Calu3 (cell line): ENCODE measurements around the gene ATG7. TPM values are rescaled to one million over a fixed set of nuclear protein-coding genes. Genes with fewer than 3 reads are reported as not detected.

ENCODE experiments used
- BruUV-seq: library from RNA; stranded (reverse); fragments of 400-500 nt; replicated peaks from 2 replicates; lab custom pipeline; 2021; lab: Mats Ljungman, UMichigan
- CTCF ChIA-PET: fragments of 300-600 bp; sonication (Branson Sonifier 250); formaldehyde crosslinking; loops from one replicate; lab custom pipeline; 2022; ENCODE audit warnings: antibody characterized with exemption; lab: Charles Lee
- DNase-seq: peaks from one replicate; pipeline ENCODE4 v3.0.0; 2022
- H3K27ac Mint-ChIP-seq: one replicate; pipeline ENCODE4 v1.8.0; 2022; ENCODE audit warnings: mixed read lengths; ENCODE audit not compliant: unreplicated experiment
- H3K27me3 Mint-ChIP-seq: one replicate; pipeline ENCODE4 v1.8.0; 2022; ENCODE audit warnings: mixed read lengths; ENCODE audit not compliant: unreplicated experiment
- H3K36me3 Mint-ChIP-seq: one replicate; pipeline ENCODE4 v1.8.0; 2022; ENCODE audit warnings: mild to moderate bottlenecking, moderate library complexity, mixed read lengths; ENCODE audit not compliant: insufficient read depth, unreplicated experiment
- H3K4me1 Mint-ChIP-seq: one replicate; pipeline ENCODE4 v1.8.0; 2022; ENCODE audit warnings: mild to moderate bottlenecking, low read depth, mixed read lengths; ENCODE audit not compliant: unreplicated experiment
- H3K4me3 Mint-ChIP-seq: one replicate; pipeline ENCODE4 v1.8.0; 2022; ENCODE audit warnings: mild to moderate bottlenecking, low read depth, moderate library complexity, mixed read lengths; ENCODE audit not compliant: unreplicated experiment
- H3K9me3 Mint-ChIP-seq: one replicate; pipeline ENCODE4 v1.8.0; 2022; ENCODE audit warnings: low read depth, mixed read lengths; ENCODE audit not compliant: unreplicated experiment
- intact Hi-C: fragments of 100-400 bp; cut with micrococcal nuclease; formaldehyde crosslinking; loops from one replicate; pipeline ENCODE4 v1.10.0; 2022; ENCODE audit not compliant: unreplicated experiment
- total RNA-seq: library from RNA; stranded (reverse); gene quantifications from 2 replicates; pipeline ENCODE4 v1.2.3, GENCODE V29; 2022
- TF ChIP-seq, protein P1 (sequence below): fragments of 200-600 bp; IDR thresholded peaks from one replicate; pipeline ENCODE4 v1.8.0; 2022; ENCODE audit warnings: antibody characterized with exemption; ENCODE audit not compliant: unreplicated experiment

Gene ATG7
- total RNA-seq, 1 experiment from 2014 or later, result 37.3 TPM

DNA sequence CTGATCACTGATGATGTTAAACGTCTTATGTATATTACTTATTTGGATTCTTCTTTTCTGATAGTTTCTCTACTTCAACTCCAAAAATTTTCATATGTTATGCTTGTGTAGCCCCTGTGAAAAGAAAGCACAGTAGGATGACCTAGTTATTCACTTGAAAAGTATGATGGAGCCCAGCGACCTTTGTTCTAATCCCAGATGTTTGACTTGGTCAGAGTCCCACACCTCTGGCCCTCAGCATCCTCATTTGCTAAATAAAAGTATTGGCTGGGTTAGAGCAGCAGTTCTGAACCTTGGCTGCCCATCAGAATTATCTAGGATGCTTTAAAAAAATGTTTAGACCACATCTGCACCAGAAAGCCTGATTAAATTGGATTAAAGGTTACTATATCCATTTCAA lies 173.7 kb downstream of the ATG7 start:
- H3K4me3 Mint-ChIP-seq, result no peak overlapping the region
- TF ChIP-seq, protein P1, sequence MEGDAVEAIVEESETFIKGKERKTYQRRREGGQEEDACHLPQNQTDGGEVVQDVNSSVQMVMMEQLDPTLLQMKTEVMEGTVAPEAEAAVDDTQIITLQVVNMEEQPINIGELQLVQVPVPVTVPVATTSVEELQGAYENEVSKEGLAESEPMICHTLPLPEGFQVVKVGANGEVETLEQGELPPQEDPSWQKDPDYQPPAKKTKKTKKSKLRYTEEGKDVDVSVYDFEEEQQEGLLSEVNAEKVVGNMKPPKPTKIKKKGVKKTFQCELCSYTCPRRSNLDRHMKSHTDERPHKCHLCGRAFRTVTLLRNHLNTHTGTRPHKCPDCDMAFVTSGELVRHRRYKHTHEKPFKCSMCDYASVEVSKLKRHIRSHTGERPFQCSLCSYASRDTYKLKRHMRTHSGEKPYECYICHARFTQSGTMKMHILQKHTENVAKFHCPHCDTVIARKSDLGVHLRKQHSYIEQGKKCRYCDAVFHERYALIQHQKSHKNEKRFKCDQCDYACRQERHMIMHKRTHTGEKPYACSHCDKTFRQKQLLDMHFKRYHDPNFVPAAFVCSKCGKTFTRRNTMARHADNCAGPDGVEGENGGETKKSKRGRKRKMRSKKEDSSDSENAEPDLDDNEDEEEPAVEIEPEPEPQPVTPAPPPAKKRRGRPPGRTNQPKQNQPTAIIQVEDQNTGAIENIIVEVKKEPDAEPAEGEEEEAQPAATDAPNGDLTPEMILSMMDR, result no peak
- intact Hi-C loops, result no loop called here
- no TSS peak for BruUV-seq
- no peaks in the 10 kb centered on the region for H3K36me3 Mint-ChIP-seq
- no peak overlapping the region for H3K27ac Mint-ChIP-seq
- H3K27me3 Mint-ChIP-seq, result no peaks in the 10 kb centered on the region
- H3K9me3 Mint-ChIP-seq, result no peaks in the 10 kb centered on the region
- CTCF ChIA-PET, result no interaction called here
- no peaks in the 10 kb centered on the region for H3K4me1 Mint-ChIP-seq
- no peak for DNase-seq

DNA sequence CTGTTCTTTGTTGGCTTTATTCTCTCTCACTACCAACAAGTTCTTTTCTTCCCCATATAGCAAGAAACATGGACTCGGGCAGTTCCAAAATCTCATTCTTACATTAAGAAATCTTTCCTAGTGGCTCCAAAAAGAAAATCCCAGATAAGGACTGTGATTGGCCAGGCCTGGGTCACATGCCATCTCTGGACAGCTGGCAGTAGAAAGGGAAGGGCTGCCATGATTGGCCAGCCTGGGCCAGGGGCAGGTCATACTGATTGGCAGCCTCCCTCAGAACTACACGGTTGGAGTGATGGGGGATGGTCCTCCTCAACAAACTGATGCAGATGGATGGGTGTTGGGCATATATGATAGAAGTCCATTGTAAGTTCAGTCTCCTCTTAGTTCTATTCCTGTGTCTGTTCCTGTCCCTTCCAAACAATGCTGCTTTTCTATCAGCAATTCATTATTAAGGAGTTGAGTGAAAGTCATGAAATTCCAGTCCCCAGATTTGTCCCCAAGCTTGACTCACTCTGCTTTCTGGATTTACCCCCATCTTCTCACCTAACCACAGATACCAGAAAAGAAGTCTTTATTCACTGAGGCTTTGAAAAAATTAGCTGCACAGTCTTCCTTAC lies 175.5 kb downstream of the ATG7 start:
- no peaks in the 10 kb centered on the region for H3K4me1 Mint-ChIP-seq
- intact Hi-C loops, result no loop called here
- BruUV-seq, result no TSS peak
- TF ChIP-seq, protein P1, result no peak
- no peak for DNase-seq
- CTCF ChIA-PET, result interaction anchor here (0.6 kb wide), 1 partner anchor 750 kb away, joined by 3 read pairs; no protein-coding TSS in a partner anchor
- no peaks in the 10 kb centered on the region for H3K9me3 Mint-ChIP-seq
- no peaks in the 10 kb centered on the region for H3K36me3 Mint-ChIP-seq
- no peaks in the 10 kb centered on the region for H3K27me3 Mint-ChIP-seq
- no peak overlapping the region for H3K27ac Mint-ChIP-seq
- no peak overlapping the region for H3K4me3 Mint-ChIP-seq

DNA sequence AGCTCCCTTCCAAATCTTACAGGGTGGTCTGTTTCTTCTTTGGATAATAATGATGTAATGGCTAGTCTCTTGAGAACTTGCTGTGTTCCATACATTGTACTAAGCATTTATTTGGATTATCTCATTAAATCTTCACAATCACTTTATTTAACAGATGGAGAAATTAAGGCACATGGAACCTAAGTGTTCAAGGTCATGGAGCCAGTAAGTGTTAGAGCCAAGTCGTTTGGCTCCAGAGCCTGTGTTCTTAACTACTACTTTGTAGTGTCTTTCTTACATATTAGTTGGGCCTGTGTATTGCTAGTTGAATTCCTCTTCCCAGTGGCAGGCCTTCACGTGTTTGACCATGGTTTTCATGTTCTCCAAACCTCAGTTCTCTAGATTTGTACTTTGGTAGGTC lies 177.8 kb downstream of the ATG7 start:
- Mint-ChIP-seq H3K4me1 (no peaks in the 10 kb centered on the region), H3K27ac (no peak overlapping the region), H3K9me3 (no peaks in the 10 kb centered on the region)

DNA sequence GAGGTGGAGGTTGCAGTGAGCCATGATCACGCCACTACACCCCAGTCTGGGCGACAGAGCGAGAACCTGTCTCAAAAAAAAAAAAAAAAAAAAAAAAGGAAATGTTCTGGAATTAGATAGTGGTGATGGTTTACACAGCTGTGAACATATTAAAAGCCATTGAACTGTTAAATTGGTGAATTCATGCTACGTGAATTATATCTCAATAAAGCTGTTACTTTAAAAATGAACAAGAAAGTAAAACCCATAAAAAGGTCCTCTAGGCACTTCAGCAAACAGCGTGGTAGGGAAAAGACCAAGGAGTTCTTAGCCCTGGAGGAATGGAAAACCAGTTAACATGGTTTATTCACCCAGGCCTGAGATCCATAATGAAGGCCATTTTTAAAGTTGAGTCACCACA lies 180.1 kb downstream of the ATG7 start:
- Mint-ChIP-seq H3K4me1 (no peaks in the 10 kb centered on the region), H3K36me3 (no peaks in the 10 kb centered on the region), H3K9me3 (no peaks in the 10 kb centered on the region), H3K27ac (no peak overlapping the region), H3K27me3 (no peaks in the 10 kb centered on the region), H3K4me3 (no peak overlapping the region)
- no peak for DNase-seq
- CTCF ChIA-PET, result interaction anchor here (0.6 kb wide), 2 partner anchors 49 to 367 kb away, joined by 3 to 7 read pairs; no protein-coding TSS in a partner anchor
- no TSS peak for BruUV-seq
- intact Hi-C loops, result no loop called here
- TF ChIP-seq, protein P1, result no peak

More for the DNA sequence above, 177.8 kb downstream of the ATG7 start:
- CTCF ChIA-PET, result no interaction called here
- Mint-ChIP-seq H3K27me3 (no peaks in the 10 kb centered on the region), H3K36me3 (no peaks in the 10 kb centered on the region), H3K4me3 (no peak overlapping the region)
- TF ChIP-seq, protein P1, result no peak
- no TSS peak for BruUV-seq
- DNase-seq, result no peak
- intact Hi-C loops, result no loop called here
